K562 (cell line): ENCODE measurements around the gene CIART. TPM values are rescaled to one million over a fixed set of nuclear protein-coding genes. Genes with fewer than 3 reads are reported as not detected.

Source experiments
- ASH1L ChIP-seq: fragments of 450-650 bp; IDR thresholded peaks from 2 replicates; pipeline ENCODE4 v1.6.1; 2018; ENCODE audit warnings: borderline replicate concordance, mild to moderate bottlenecking, low read depth; ENCODE audit not compliant: partially characterized antibody
- CCNT2 ChIP-seq: IDR thresholded peaks from 2 replicates; pipeline ENCODE4 v1.6.1; 2011; ENCODE audit warnings: borderline replicate concordance, low read depth, mild to moderate bottlenecking, moderate library complexity, mixed read lengths, low read length; ENCODE audit not compliant: insufficient read length; ENCODE audit errors: extremely low read depth
- CHD1 ChIP-seq: fragments of 200-600 bp; sonication (generic); IDR thresholded peaks from one replicate; pipeline ENCODE4 v1.6.1; 2012; ENCODE audit warnings: mild to moderate bottlenecking, moderate library complexity, low read length, inconsistent platforms
- CHD4 ChIP-seq: fragments of 200-600 bp; sonication (generic); IDR thresholded peaks from 3 replicates; pipeline ENCODE4 v1.6.1; 2012; ENCODE audit warnings: low read depth, mild to moderate bottlenecking, mixed read lengths, low read length, inconsistent platforms; ENCODE audit not compliant: insufficient read depth, insufficient replicate concordance, poor library complexity, severe bottlenecking
- CTCF ChIP-seq, 3 experiments: IDR thresholded peaks in 2 of 3; conservative IDR thresholded peaks in 1 of 3; 2 replicates each; pipeline ENCODE4 v1.5.1; 2011 to 2012; ENCODE audit warnings: low read length in 3 of 3, mild to moderate bottlenecking in 3 of 3, control low read depth in 2 of 3, improper control_type of control experiment in 1 of 3, inconsistent platforms in 1 of 3, low read depth in 1 of 3, mixed read lengths in 1 of 3, moderate library complexity in 1 of 3; ENCODE audit not compliant: insufficient read depth in 2 of 3
- IRF9 ChIP-seq: fragments of 450-650 bp; IDR thresholded peaks from 2 replicates; pipeline ENCODE4 v1.6.1; 2016; ENCODE audit warnings: missing biosample characterization, missing genetic modification characterization
- KLF16 ChIP-seq: IDR thresholded peaks from 2 replicates; pipeline ENCODE4 v1.6.1; 2016; ENCODE audit warnings: antibody characterized with exemption
- LCOR ChIP-seq: sonication (generic); formaldehyde crosslinking; IDR thresholded peaks from 2 replicates; pipeline ENCODE4 v1.8.0; 2022; ENCODE audit warnings: mild to moderate bottlenecking, missing genetic modification reagents
- NFE2 ChIP-seq: IDR thresholded peaks from 2 replicates; pipeline ENCODE4 v1.6.1; 2014; ENCODE audit warnings: antibody characterized with exemption, low read depth
- NR4A1 ChIP-seq, 2 experiments: fragments of 250-450 bp in 1 of 2; fragments of 450-650 bp in 1 of 2; sonication (Bioruptor Pico) in 1 of 2; IDR thresholded peaks; 2 replicates each; pipeline versions ENCODE4 v1.4.0 to v1.6.1; 2016 to 2020; ENCODE audit warnings: mild to moderate bottlenecking in 2 of 2, missing compliant biosample characterization in 1 of 2, missing genetic modification characterization in 1 of 2, moderate library complexity in 1 of 2
- POLR2A ChIP-seq: fragments of 450-650 bp; conservative IDR thresholded peaks from 2 replicates; pipeline ENCODE4 v1.6.1; 2016
- SMAD2 ChIP-seq: fragments of 150-350 bp; IDR thresholded peaks from 2 replicates; pipeline ENCODE4 v1.6.1; 2014; ENCODE audit warnings: low read depth, mild to moderate bottlenecking, low read length
- SMAD3 ChIP-seq: fragments of 450-650 bp; formaldehyde crosslinking; conservative IDR thresholded peaks from 2 replicates; pipeline ENCODE4 v1.4.0; 2020; ENCODE audit warnings: mild to moderate bottlenecking
- SP1 ChIP-seq: sonication (generic); formaldehyde crosslinking; IDR thresholded peaks from 2 replicates; pipeline ENCODE4 v1.8.1; 2022; ENCODE audit warnings: mild to moderate bottlenecking, missing genetic modification reagents
- SRF ChIP-seq, 2 experiments: fragments of 250-450, 450-650 bp in 1 of 2; sonication (Bioruptor Pico) in 1 of 2; sonication (generic) in 1 of 2; formaldehyde crosslinking; IDR thresholded peaks; 2 replicates each; pipeline versions ENCODE4 v1.5.0 to v1.5.1; 2020 to 2022; ENCODE audit warnings: mild to moderate bottlenecking in 1 of 2, missing genetic modification reagents in 1 of 2
- ZC3H8 ChIP-seq: fragments of 450-650 bp; IDR thresholded peaks from 2 replicates; pipeline ENCODE4 v1.6.1; 2017
- ZFPM2 ChIP-seq: fragments of 250-450 bp; sonication (Bioruptor Pico); IDR thresholded peaks from 2 replicates; pipeline ENCODE4 v1.5.1; 2022; ENCODE audit warnings: mild to moderate bottlenecking
- ZMIZ1 ChIP-seq, 2 experiments: fragments of 150-350 bp in 1 of 2; IDR thresholded peaks; 2 replicates each; pipeline ENCODE4 v1.6.1; 2012 to 2016; ENCODE audit warnings: low read depth in 2 of 2, low read length in 2 of 2, mild to moderate bottlenecking in 1 of 2, moderate library complexity in 1 of 2
- ZNF165 ChIP-seq: fragments of 250-450 bp; sonication (Bioruptor Pico); IDR thresholded peaks from 2 replicates; pipeline ENCODE4 v1.4.0; 2020; ENCODE audit warnings: borderline replicate concordance
- ZNF347 ChIP-seq: fragments of 450-650 bp; formaldehyde crosslinking; IDR thresholded peaks from 2 replicates; pipeline ENCODE4 v1.4.0; 2020; ENCODE audit warnings: low read depth, mild to moderate bottlenecking, moderate library complexity
- ZNF699 ChIP-seq: fragments of 250-450 bp; sonication (Bioruptor Pico); IDR thresholded peaks from 2 replicates; pipeline ENCODE4 v1.8.0; 2021; ENCODE audit warnings: mild to moderate bottlenecking, moderate library complexity; ENCODE audit not compliant: insufficient replicate concordance
- ZSCAN29 ChIP-seq: fragments of 450-650 bp; IDR thresholded peaks from 2 replicates; pipeline ENCODE4 v1.6.1; 2017
- polyA plus RNA-seq, 8 experiments: library from polyadenylated mRNA; depleted of rRNA in 4 of 8; stranded (reverse) in 5 of 8; unstranded in 3 of 8; fragments of >200 nt; fragmentation: Nextera tagmentation in 2 of 8; fragmentation: Illumina TruSeq in 1 of 8; extraction: Ambion mirVana in 2 of 8; extraction: Trizol in 1 of 8; gene quantifications; 2 replicates each; pipeline versions ENCODE4 v1.2.1 to v1.2.3, GENCODE V29; 2011 to 2014; ENCODE audit warnings: inconsistent platforms in 1 of 8, missing spikeins in 1 of 8
- total RNA-seq, 7 experiments: library from RNA; depleted of rRNA in 6 of 7; stranded (reverse); fragments of >200 nt in 6 of 7; fragmentation: Illumina TruSeq in 2 of 7; extraction: Trizol in 2 of 7; gene quantifications; 2 replicates each; pipeline versions ENCODE4 v1.2.1 to v1.2.3, GENCODE V29; 2011 to 2021; ENCODE audit warnings: low replicate concordance in 1 of 7

Gene CIART
- total and polyA plus RNA-seq, 9 of the 15 experiments (the other 6 are each of a cell fraction or from before 2014, with no cell fraction given) = 0.07 to 0.35 (median 0.19) TPM; not detected in 2

GRCh38 chr1:150293433-150294253 lies 11.3 kb downstream of the CIART start, which contains the start of gene MRPS21 (continued):
- TF ChIP-seq ZFPM2 (CRISPR knock-in tag) (no peak), ZNF347 (CRISPR knock-in tag) (no peak), NFE2 (peak; percentile 52; the same call in 1 of the 2 replicates), SMAD2 (no peak), CHD4 (no peak), ZC3H8 (no peak), ZNF699 (no peak), SRF (CRISPR knock-in tag; IDR thresholded peaks at IDR 0.05) (no peak), SP1 (CRISPR knock-in tag) (peak; percentile 66; the same call in 1 of the 2 replicates), SMAD3 (no peak), ASH1L (no peak), IRF9 (tag) (no peak), ZNF165 (no peak), NR4A1 (CRISPR knock-in tag; IDR thresholded peaks at IDR 0.05) (no peak), NR4A1 (tag; IDR thresholded peaks at IDR 0.05) (0 out of 2 replicates have a peak, but pooled peaks have one; percentile 45), LCOR (peak; percentile 56), CCNT2 (no peak), ZMIZ1 (IDR thresholded peaks at IDR 0.05; ENCODE audit: low read depth in 2 of 2, low read length in 2 of 2) (peak in 1 of 2 experiments; percentile 39; a peak in 1 of 4 replicates), CHD1 (no peak), KLF16 (no peak), CTCF (IDR thresholded peaks at IDR 0.05 in 2 of 3, conservative IDR thresholded peaks at IDR 0.05 in 1 of 3; ENCODE audit: insufficient read depth in 2 of 3, low read depth in 1 of 3, low read length in 3 of 3) (no peak), POLR2A (peak; percentile 96), ZSCAN29 (no peak)
